Measurements from ENCODE around the gene MTA1. TPM values are rescaled to one million over a fixed set of nuclear protein-coding genes. Genes with fewer than 3 reads are reported as not detected.

MTA1 gene
- total and polyA plus RNA-seq, 2 of the 8 experiments (the other 6 are each of a cell fraction or from before 2014, with no cell fraction given), result 73.9 to 221 TPM

- TF ChIP-seq EP300 (IDR thresholded peaks at IDR 0.05; ENCODE audit: borderline replicate concordance in 1 of 2, low read depth in 2 of 2, low read length in 2 of 2) (no peak), SAP30 (IDR thresholded peaks at IDR 0.05; ENCODE audit: insufficient read depth, insufficient replicate concordance, low read length) (no peak), POLR2AphosphoS5 (IDR thresholded peaks at IDR 0.05; ENCODE audit: low read depth, low read length) (no peak), JUND (IDR thresholded peaks at IDR 0.05; ENCODE audit: low read length) (no peak)
These were observed 79.8 kb downstream of the MTA1 start (continued) for GRCh38 chr14:105499256-105500035.

Measured in H1 (cell line).